Gastrocnemius medialis (tissue), 4 donors: ENCODE data around the gene LNX1.

Experiments used
- CTCF ChIP-seq, 5 experiments: fragments of 450-650 bp in 3 of 5; fragments of 200-600 bp in 2 of 5; sonication (generic) in 2 of 5; IDR thresholded peaks in 4 of 5; conservative IDR thresholded peaks in 1 of 5; 1 replicate in 4 of 5; 2 replicates in 1 of 5; pipeline ENCODE4 v1.5.1; 2016 to 2019; ENCODE audit warnings: antibody characterized with exemption in 5 of 5, mild to moderate bottlenecking in 3 of 5, moderate library complexity in 3 of 5
- POLR2A ChIP-seq, 2 donors: fragments of 450-650 bp; IDR thresholded peaks; one replicate each; pipeline ENCODE4 v1.6.1; 2017; ENCODE audit warnings: antibody characterized with exemption in 2 of 2, mild to moderate bottlenecking in 2 of 2, moderate library complexity in 2 of 2

- TF ChIP-seq POLR2A (IDR thresholded peaks at IDR 0.05), result no peak
- TF ChIP-seq CTCF (IDR thresholded peaks at IDR 0.05 in 4 of 5, conservative IDR thresholded peaks at IDR 0.05 in 1 of 5), result no peak
These were observed 47.6 kb upstream of the LNX1 start for GRCh38 chr4:53638919-53639318.
